Astrocyte of the hippocampus (primary cell): ENCODE measurements around the gene PTPRN2.

ENCODE experiments used
- DNase-seq: peaks from one replicate; pipeline ENCODE4 v3.0.0; 2011; ENCODE audit warnings: low read depth, low spot score

PTPRN2 gene

GRCh38 chr7:157840174-157840913, 747.3 kb downstream of the PTPRN2 start:
- no peak for DNase-seq

- DNase-seq, result no peak
Observed at GRCh38 chr7:157839672-157840167, 747.9 kb downstream of the PTPRN2 start.

GRCh38 chr7:157839226-157839625, 748.4 kb downstream of the PTPRN2 start:
- no peak for DNase-seq

GRCh38 chr7:157837561-157837960, 750.1 kb downstream of the PTPRN2 start:
- no peak for DNase-seq

GRCh38 chr7:157837047-157837446, 750.6 kb downstream of the PTPRN2 start:
- DNase-seq, result no peak

- DNase-seq, result no peak
Observed at GRCh38 chr7:157834501-157835163, 753.0 kb downstream of the PTPRN2 start.

- no peak for DNase-seq
Observed at GRCh38 chr7:157832866-157833607, 754.6 kb downstream of the PTPRN2 start.

- no peak for DNase-seq
Observed at GRCh38 chr7:157832421-157832820, 755.2 kb downstream of the PTPRN2 start.

- DNase-seq, result no peak
Observed at GRCh38 chr7:157832006-157832405, 755.6 kb downstream of the PTPRN2 start.

- DNase-seq, result no peak
Observed at GRCh38 chr7:157831143-157831905, 756.3 kb downstream of the PTPRN2 start.

- DNase-seq, result no peak
Observed at GRCh38 chr7:157830331-157830730, 757.3 kb downstream of the PTPRN2 start.

- no peak for DNase-seq
Observed at GRCh38 chr7:157829491-157829890, 758.1 kb downstream of the PTPRN2 start.

- DNase-seq, result no peak
Observed at GRCh38 chr7:157828881-157829280, 758.7 kb downstream of the PTPRN2 start.

GRCh38 chr7:157828190-157828589, 759.4 kb downstream of the PTPRN2 start:
- DNase-seq, result no peak

- no peak for DNase-seq
Observed at GRCh38 chr7:157827863-157828160, 759.8 kb downstream of the PTPRN2 start.

- DNase-seq, result no peak
Observed at GRCh38 chr7:157827045-157827862, 760.4 kb downstream of the PTPRN2 start.

- DNase-seq, result no peak
Observed at GRCh38 chr7:157826566-157826965, 761.1 kb downstream of the PTPRN2 start.

- peak; percentile 34 for DNase-seq
Observed at GRCh38 chr7:157825325-157825724, 762.3 kb downstream of the PTPRN2 start.

- DNase-seq, result no peak
Observed at GRCh38 chr7:157824819-157825121, 762.9 kb downstream of the PTPRN2 start.

GRCh38 chr7:157824011-157824818, 763.4 kb downstream of the PTPRN2 start:
- no peak for DNase-seq
